Vagina (tissue), 2 donors: Measurements from ENCODE around the gene RAB11FIP4.

Source experiments
- POLR2AphosphoS5 ChIP-seq, 2 donors: sonication (generic); formaldehyde crosslinking; IDR thresholded peaks; one replicate each; pipeline ENCODE4 v1.9.0; 2017; ENCODE audit warnings: antibody characterized with exemption in 2 of 2, mild to moderate bottlenecking in 2 of 2, low read depth in 1 of 2; ENCODE audit not compliant: insufficient read depth in 1 of 2
- TF ChIP-seq, protein P1 (sequence below), 3 experiments: fragments of 450-650 bp in 2 of 3; fragments of 200-600 bp in 1 of 3; sonication (generic) in 1 of 3; IDR thresholded peaks; one replicate each; pipeline ENCODE4 v1.5.1; 2017 to 2019; ENCODE audit warnings: antibody characterized with exemption in 3 of 3, mild to moderate bottlenecking in 2 of 3, moderate library complexity in 2 of 3

DNA sequence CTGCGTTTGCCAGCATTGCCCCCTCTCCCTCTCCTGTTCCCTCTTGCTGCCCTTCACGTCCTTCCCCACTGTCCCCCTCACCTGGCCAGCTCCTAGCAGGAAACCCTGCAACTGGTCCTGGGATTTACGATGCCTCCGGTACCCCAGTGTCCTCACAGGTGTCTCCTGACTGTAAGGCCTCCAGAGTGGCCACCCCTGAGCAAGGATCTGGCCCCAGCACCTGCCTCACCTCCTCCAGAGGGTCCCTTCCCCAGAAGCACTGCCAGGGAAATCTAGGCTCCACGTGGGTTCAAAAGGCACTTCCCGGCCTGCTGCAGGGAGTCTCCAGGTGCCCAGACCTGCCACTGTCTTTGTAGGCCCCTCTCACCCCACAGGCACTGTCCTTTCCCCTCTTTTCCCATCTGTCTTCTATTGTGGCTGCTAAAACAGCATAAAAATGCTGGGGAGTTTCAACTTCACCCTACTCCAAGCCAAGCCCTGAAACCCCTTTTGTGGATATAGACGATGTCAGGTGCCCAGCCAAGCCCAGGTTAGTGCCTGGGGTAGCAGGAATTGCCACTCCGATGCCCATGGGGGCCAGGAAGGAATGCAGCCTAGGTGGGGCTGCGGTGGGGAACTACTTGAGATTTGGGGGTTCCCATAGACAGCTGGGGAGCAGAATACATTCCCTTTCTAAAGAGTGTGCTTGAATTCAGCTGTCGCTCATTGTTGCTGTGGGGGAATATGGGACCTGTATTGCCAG, 25.7 kb downstream of the RAB11FIP4 start:
- TF ChIP-seq, protein P1, sequence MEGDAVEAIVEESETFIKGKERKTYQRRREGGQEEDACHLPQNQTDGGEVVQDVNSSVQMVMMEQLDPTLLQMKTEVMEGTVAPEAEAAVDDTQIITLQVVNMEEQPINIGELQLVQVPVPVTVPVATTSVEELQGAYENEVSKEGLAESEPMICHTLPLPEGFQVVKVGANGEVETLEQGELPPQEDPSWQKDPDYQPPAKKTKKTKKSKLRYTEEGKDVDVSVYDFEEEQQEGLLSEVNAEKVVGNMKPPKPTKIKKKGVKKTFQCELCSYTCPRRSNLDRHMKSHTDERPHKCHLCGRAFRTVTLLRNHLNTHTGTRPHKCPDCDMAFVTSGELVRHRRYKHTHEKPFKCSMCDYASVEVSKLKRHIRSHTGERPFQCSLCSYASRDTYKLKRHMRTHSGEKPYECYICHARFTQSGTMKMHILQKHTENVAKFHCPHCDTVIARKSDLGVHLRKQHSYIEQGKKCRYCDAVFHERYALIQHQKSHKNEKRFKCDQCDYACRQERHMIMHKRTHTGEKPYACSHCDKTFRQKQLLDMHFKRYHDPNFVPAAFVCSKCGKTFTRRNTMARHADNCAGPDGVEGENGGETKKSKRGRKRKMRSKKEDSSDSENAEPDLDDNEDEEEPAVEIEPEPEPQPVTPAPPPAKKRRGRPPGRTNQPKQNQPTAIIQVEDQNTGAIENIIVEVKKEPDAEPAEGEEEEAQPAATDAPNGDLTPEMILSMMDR (IDR thresholded peaks at IDR 0.05), result no peak
- TF ChIP-seq POLR2AphosphoS5 (IDR thresholded peaks at IDR 0.05; ENCODE audit: insufficient read depth in 1 of 2, low read depth in 1 of 2), result no peak
